Testis (tissue), 2 donors: ENCODE data around the gene YTHDF1.

Source experiments
- CTCF ChIP-seq, 3 experiments: fragments of 450-650 bp in 2 of 3; fragments of 200-600 bp in 1 of 3; sonication (generic) in 1 of 3; IDR thresholded peaks; one replicate each; pipeline ENCODE4 v1.5.1; 2016 to 2019; ENCODE audit warnings: antibody characterized with exemption in 3 of 3, mild to moderate bottlenecking in 2 of 3, moderate library complexity in 1 of 3
- POLR2A ChIP-seq: fragments of 450-650 bp; IDR thresholded peaks from one replicate; pipeline ENCODE4 v1.6.1; 2017; ENCODE audit warnings: antibody characterized with exemption, mild to moderate bottlenecking, moderate library complexity

GRCh38 chr20:63247671-63248228, 31.8 kb upstream of the YTHDF1 start:
- TF ChIP-seq CTCF (IDR thresholded peaks at IDR 0.05) (no peak), POLR2A (no peak)
